OCI-LY7 (cell line): ENCODE results near the gene TIMM22.

ENCODE experiments used
- CTCF ChIP-seq: fragments of 200-600 bp; sonication (generic); conservative IDR thresholded peaks from 2 replicates; pipeline ENCODE4 v1.5.1; 2014; ENCODE audit warnings: mild to moderate bottlenecking, antibody characterized with exemption, low read length, moderate library complexity, mixed read lengths
- EZH2phosphoT487 ChIP-seq: fragments of 200-600 bp; sonication (generic); IDR thresholded peaks from 2 replicates; pipeline ENCODE4 v1.6.1; 2018; ENCODE audit warnings: low read depth, borderline replicate concordance, mild to moderate bottlenecking, mixed run types, antibody characterized with exemption, low read length, moderate library complexity, mixed read lengths

- TF ChIP-seq CTCF = no peak
- no peak for TF ChIP-seq EZH2phosphoT487
These were observed 33.2 kb downstream of the TIMM22 start for GRCh38 chr17:1029922-1030644.
